IPS DF 19.7 (cell line): ENCODE measurements around the gene TECPR2.

Source experiments
- DNase-seq: peaks from one replicate; pipeline ENCODE4 v3.0.0-alpha.2; 2013; ENCODE audit warnings: low read depth, low spot score

Gene TECPR2

DNA sequence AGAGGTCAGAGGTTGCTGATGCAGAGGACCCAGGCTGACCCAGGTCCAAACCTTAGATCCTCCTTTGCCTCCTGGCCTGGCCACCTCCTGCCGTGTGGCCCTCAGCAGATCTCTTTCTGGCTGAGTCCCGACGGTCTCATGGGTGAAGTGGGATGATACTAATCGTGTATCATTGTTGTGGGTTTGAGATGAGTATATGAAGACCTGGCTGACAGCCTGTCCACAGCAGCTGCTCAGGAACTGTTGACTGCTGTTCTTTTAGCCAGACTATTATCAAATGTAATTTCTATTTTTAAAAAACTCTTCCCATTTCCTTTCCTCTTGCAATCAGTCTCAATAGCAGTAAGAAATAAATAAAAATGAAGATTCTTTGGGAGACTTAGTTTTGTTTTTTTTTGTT, 101.3 kb downstream of the TECPR2 start:
- DNase-seq = no peak

DNA sequence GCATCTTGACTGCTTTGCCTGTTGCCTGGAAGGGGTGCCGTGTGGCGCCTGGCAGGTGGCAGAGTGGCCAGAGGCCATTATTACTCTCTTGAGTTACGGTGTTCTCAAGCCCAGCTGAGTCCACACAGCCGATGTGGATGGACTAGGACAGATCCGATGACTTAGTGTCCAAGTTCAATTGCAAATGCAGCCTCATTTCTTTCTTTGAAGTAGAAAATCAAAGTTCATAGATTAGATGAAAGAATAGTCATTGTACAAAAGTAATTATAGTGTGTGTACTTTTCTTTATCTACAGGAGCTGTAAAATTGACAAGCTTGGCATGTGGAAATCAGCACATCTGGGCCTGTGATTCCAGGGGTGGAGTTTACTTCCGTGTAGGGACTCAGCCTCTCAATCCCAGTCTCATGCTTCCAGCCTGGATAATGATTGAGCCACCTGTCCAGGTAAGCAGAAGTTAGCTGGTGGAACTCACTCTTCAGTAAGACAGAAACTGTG, 102.2 kb downstream of the TECPR2 start:
- no peak for DNase-seq

DNA sequence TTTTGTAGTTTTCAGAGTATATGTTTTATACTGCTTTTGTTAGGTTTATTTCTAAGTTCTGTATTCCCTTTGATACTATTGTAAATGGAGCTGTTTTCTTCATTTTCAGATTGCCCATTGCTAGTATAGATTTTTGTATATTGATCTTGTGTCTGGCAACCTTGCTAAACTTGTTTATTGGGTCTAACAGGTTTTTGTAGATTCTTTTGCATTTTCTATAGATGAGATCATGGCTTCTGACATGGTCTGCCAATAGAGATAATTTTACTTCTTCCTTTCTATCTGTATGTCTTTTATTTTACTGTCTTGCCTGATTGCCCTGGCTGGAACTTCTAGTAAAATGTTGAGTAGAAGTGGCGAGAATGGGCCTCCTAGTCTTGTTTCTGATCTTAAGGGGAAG, 106.5 kb downstream of the TECPR2 start:
- DNase-seq = no peak

DNA sequence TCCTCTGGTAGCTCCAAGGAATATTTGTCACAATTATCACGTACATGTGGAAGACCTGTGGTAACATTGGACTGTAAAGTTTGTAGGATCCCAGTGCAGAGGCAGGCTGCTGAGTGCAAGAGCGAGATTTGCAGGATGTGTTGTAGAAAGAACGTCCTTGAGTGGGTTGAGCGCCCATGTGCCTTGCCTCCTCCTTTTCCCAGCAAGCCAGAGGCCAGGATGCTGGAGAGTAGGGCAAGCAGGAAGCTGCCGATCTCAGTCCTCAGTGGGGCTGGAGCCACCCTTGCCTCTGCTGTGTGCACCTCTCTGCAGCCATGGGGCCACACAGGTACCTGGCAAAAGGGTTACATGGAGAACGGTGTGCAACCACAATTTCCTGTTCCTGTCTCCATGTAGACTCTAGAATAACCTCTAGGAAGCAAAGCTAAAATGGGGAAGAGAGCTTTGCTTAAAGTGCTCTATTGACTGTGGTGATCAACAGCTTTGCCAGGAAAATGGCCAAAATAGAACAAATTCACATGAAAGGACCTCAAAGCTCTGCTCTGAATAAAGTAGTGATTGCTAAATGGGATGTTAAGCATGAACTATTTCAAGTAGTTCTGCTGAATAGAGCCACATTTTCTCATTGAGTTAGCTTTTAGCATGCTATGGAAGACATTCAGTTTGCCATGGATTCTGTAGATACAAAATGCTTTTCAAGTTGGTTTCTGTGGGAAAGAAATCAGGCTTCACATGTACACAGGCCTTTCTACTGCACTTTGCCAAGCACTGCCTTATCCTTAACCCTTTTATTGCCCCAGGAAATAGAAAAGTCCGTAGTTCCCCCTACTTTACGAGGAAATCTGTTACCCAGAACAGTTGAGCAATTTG, 109.4 kb downstream of the TECPR2 start:
- DNase-seq = no peak

DNA sequence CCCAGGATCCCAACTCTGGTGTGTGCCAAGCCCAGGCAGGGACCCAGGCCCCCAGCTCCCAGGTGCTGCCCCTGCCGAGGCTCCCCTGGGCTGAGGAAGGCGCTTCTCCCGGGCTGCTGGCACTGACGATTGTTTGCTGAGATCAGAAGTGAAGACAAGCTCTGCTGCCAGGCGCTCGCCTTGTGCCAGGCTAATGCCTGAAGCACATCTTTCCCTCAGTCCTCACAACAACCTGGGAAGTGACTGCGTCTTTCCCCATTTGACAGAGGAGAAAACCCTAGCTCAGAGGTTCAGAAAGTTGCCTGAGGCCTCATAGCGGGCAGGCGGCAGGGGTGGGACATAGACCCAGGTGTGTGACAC, 110.0 kb downstream of the TECPR2 start:
- no peak for DNase-seq

DNA sequence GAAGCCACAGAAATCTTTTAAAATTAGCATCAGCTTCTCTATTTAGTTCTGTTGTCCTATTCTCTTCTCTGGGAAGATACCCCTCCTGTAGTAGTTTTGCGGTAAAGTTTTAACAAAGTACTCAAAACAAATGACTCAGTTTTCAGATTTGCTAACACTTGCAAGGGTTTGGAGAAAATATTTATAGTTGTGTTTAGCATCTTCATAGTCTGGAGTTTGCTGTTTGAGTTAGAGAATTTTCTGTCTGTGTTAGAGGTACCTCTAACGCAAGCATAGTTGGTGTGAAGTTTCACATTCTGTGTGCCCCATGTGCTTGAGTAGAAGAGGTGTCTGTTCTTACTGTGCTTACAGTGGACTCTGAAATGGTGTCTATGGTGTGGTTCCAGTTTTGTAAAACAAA, 110.8 kb downstream of the TECPR2 start:
- no peak for DNase-seq

DNA sequence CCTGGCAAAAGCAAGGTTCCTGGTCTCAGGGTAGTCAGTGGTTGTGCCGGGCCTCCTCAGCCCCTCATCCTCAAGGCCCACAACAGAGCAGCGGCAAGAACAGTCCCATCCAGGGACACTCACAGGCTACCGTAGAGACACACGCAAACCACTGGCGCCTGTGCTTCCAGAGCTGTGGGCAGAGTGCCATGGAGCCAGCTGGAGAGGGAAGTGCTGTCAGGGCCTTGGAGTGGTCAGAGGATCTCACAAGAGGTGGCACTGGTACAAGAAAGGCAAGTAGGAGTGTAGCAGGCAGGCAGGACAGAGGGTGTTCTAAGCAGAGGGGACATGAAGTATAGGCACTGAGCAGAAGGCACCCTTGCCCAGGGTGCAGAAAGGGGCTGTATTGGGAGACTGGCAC, 112.2 kb downstream of the TECPR2 start:
- DNase-seq = no peak

DNA sequence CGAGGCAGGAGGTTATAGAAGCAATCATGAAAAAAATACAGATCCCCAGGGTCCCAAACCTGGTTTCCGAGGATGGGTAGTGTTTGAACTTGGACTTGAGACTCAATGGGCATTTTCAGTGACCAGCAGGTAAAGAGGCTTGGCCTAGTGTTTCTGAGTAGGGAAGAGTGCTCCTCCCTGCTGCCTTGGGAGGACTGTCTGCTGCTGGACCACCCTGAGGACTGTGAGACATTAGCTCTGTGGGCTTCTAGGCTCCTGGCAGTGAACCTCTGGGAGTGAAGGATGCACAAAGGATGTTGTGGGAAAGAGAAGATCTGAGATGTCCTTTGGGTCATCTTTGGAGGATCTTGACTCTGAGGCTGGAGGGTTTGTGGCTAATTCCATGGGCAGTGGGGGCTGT, 116.4 kb downstream of the TECPR2 start:
- DNase-seq = no peak

DNA sequence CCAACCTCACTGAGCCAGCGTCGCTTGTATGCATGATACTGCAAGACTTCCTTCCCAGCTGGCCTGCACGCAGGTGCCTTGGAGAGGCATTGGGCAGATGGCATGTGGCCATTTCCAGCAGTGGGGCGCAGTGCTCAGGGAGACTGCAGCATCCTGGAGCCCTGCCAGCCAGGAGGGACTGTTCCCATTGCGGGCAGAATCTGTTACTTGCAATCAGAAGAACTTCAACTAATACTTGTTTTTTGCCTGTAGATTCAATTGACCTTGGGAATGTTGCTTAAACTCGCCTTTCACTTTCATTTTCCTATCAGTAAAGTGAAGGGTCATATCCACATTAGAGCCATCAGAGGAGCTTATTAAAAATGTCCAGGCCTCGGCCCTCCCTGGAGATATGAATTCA, 117.0 kb downstream of the TECPR2 start:
- DNase-seq = no peak

DNA sequence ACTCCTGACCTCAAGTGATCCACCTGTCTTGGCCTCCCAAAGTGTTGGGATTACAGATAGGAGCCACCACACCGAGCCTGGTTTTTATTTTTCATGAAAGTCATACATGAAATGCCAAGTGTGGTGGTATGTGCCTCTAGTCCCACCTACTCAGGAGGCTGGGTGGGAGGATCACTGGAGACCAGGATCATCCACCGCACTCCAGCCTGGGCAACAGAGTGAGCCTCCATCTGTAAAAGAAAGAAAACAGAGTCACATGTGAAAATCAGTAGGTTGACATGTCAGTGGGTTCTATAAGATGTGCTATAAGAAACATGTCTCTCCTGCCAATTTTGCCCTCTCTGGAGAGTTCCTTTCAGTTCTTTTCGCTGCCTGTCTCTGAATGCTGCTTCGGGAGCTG, 118.6 kb downstream of the TECPR2 start:
- no peak for DNase-seq

DNA sequence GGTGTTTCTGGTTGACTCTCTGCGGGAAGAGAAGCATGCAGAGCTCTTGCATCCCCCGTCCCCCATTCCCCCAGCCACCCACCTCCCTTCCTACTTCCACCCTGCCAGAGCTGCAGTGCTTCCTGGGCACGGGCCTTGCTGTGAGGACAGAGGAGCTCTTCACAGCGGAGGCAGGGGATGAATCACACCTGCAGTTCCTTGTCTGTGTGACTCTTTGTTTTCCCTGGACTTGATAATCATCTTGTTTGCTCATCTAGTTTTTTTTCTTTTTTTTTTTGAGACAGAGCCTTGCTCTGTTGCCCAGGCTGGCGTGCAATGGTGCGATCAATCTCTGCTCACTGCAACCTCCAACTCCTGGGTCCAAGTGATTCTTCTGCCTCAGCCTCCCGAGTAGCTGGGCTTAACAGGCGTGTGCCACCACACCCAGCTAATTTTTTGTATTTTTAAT, 119.1 kb downstream of the TECPR2 start:
- no peak for DNase-seq

DNA sequence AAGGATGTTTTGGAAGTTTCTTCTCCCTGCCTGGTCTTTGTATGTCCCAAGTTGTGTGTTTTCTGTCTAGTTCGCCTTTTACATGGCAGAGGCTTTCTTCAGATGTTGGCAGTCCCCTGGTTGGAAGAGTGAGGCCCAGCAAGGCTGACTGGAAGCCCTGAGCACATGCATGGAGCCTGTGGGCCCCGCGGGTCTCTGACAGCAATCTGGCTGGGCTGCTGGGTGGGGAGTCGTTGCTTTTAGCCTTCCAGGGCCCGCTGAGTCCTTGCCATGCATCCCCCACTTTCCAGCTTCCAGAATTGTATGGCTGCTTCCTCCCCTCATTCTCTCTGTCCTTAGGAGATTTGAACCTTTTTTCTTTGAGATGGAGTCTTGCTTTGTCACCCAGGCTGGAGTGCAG, 121.6 kb downstream of the TECPR2 start:
- no peak for DNase-seq

DNA sequence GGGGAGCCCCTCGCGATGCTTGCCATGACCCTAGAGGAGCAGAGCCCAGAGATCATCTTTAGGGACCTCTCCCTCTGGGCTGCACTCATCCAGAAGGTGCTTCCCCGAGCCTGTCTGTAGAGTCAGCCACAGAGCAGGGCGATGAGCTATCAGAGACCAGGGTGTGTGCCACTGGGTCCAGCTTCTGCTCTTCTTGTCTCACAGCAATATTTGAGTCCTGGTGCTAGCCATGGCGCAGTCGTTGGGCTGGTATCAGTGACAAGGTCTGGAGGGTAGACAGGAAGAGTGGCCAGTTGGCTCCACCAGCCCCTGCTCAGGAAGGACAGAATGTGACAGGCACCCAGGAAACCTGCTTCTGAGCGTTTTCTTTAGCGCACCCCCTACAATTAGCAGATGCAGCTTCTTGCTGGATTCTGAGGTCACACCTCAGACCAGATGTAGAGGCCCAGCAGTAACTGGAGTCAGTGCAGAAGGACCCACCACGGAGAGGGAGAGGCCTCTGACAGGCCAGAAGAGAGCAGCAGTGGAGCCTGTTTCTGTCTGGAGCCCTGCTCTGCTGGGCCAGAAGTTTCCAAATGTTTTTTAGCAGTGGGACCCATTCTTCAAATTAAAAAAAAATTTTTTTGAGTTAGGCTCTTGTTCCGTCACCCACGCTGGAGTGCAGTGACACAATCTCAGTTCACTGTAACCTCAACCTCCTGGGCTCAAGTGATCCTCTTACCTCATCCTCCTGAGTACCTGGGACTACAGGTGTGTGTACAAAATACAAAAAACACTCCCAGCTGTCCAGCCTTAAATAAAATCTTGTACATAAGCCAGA, 123.2 kb downstream of the TECPR2 start:
- DNase-seq = no peak

DNA sequence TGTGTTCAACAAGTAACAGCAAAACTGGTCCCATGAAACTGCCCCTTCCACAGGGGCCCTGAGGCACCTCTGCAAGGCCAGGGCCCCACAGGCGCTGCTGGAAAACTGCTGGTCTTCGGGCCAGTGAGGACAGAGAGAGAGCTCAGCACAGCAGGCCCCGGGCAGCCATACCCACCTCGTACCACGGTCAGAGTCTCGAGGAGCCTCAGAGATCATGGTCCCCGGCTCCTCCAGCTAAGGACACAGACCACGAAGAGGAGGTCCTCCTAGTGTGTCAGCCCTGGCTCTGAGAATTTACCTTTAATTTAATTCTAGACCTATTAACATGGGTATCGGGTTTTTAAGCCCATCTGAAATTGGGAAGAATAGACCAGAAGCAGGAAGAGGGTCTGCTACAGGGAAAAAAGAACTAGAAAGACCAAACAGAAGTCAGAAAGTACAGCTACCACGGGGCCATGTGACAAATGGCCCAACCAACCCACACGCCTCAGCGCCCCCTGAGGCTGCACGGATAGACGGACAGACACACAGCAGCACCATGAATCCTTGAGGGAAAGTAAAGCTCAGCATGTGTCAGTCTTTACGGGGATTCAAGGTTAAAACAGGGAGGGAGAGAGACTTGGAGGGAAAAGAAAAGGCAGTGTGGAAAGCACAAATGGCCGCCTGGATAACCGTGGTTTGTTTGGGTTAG, 123.9 kb downstream of the TECPR2 start:
- no peak for DNase-seq

DNA sequence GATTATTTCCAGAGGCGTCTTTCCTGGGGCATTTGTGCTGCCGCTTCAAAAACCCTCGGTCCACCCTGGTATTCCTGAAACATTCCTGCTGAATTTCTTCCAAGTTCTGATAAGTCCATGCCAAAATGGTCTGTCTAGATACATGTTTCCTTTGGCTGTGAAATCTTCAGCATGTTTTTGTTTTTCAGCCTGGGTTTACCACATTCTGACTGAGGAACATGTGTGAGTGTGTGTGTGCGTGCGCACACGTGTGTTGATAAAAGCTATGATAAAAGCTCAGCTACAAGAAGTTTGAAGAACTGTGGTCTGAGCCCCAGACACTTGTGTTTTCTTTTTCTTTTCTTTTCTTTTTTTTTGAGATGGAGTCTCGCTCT, 124.5 kb downstream of the TECPR2 start:
- no peak for DNase-seq

DNA sequence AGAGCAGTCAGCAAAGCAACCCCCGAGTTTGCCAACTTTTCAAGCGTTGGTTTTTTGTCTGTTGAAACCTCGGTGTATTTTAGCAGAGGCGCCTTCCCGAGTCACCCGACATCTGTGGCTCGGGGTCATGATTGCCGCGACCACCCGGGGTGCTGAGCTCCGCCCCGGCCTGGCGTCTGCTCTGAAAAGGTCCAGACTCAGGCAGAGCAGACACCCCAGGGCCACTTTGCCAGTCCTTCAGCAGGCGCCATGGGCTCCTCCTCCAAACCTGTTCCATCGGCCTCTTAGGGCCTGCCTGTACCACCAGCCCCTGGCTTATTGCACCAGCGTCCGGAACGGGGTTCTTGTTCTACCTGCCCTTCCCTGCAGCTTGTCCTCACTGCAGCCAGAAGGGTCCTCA, 127.7 kb downstream of the TECPR2 start:
- DNase-seq = no peak

DNA sequence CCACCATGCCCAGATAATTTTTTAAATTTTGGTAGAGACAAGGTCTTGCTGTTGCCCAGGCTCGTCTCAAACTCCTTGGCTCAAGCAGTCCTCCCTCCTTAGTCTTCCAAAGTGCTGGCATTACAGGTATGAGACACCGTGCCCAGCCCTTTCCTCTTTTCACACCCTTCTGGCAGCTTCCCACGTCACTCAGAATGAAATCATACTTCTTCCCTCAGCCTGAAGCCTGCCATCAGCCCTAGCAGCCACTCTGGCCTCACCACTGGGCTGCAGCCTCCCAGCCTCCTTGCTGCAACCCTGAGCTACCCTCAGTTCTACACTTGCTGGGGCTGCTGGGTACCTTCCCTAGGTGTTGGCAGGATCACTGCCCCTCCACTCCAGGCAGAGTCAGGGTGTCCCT, 128.6 kb downstream of the TECPR2 start:
- no peak for DNase-seq

DNA sequence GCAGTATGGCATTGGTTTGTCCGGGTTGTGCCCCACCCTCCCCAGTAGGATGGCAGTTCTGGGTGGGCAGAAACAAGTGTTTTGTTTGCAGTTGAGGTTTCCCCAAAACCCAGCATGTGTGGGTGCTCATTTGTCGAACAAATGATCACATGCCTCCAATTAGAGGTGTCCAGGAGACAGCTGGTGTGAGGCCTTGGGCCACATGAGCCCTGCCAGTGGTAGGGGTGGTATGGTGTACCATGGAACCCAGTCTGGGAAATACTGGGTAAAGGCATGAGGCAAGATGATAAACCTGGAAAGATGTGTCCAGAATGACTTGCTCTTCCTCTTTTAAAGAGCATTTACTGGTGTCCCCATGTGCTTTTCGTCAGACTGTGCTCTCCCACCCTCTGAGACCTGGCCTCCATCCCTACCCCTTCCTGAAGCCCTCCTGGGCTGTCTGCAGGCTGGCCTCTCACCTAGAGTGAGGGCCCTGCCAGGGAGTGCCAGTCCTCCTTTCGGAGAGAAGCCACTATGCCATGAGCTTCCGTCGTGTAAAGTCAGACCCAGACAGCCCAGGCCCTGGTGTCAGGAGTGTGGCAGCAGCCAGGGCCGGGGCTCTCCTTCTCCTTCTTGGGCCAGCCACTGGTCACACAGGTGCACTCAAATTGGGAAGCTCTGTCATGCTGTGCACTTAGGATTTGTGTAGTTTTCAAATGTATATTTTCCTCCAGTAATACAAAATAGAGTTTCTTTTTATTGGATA, 129.2 kb downstream of the TECPR2 start:
- DNase-seq = no peak

DNA sequence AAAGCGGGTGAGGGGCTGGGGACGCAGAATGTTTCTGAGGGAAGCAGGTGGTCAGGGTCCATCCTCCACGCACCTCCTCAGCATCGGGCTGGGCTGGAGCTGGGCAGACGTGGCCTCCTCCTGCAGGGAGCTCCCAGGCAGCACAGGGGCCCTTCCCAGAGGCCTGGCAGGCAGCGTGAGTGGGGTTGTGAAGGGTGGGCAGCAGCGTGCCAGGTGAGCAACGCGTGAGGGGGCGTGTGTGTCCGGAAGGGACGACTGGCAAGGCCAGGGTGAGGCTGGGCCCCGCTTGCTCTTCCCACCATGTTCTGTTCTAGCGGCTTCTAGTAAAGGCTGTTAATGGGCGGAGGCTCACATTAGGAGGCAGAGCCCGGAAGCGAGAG, 129.8 kb downstream of the TECPR2 start:
- DNase-seq = no peak

DNA sequence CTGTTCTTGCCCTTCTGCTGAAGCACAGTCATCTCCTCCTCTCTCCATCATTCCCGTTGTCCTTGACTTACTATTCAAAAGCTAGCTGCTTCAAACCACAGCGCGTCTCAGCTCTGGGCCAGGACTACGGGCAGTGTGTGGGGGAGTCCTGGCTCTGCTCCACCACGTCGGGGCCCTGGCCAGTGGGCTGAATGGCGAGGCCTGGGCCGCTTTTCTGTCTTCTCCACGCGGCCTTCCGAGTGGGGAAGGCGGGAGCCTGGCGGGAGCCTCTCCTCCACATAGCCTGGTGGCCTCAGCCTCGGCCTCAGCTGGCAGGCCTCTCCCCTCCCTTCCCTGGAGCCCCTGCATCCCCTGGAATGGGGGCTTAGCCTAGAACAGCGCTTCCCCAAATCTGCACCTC, 130.4 kb downstream of the TECPR2 start:
- no peak for DNase-seq

DNA sequence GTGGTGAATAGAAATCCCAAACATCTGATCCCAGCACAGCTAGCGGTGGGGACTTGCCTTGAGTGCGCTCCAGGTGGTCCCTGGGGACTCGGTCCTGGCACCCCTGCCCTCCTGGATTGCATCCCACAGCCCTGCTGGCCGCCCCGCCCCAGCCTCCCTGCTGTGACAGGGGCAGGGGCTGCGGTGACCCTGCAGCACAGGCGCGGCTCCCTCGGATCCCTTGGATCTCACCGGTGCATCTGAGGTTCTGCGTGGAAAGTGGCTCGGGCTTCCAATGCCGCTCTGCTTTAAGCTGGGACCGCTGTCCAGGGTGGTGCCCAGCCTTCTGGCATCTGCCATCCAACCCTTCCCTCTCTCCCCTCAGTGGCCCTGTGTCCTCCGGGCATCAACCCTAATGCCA, 130.8 kb downstream of the TECPR2 start:
- DNase-seq = no peak
